Measurements from ENCODE around the gene FAM171A2.
"Not testable (repeated sequence)": the region's sequence is repeated elsewhere in the genome, so short reads cannot be mapped to it uniquely, and the experiment has no call there.

GRCh38 chr17:44394112-44394511, 30.5 kb upstream of the FAM171A2 start:
- not testable (repeated sequence) for TF ChIP-seq EP300 (IDR thresholded peaks at IDR 0.05); POLR2A (IDR thresholded peaks at IDR 0.05; ENCODE audit: low read depth); POLR2AphosphoS5 (IDR thresholded peaks at IDR 0.05); CTCF (IDR thresholded peaks at IDR 0.05)

All from esophagus muscularis mucosa (tissue), 4 donors.